Esophagus squamous epithelium (tissue), 5 donors: ENCODE data around the gene AK9. TPM values are rescaled to one million over a fixed set of nuclear protein-coding genes. Genes with fewer than 3 reads are reported as not detected.

ENCODE experiments used
- DNase-seq: peaks from one replicate; lab custom pipeline; 2025; lab: John Stamatoyannopoulos, UW
- H3K27ac ChIP-seq, 4 donors: fragments of 200-600 bp; sonication (generic); one replicate each; pipeline ENCODE4 v1.5.1; 2016 to 2019; ENCODE audit warnings: mild to moderate bottlenecking in 1 of 4
- H3K27me3 ChIP-seq, 4 donors: fragments of 200-600 bp; sonication (generic); 1 replicate in 3 of 4; 2 replicates in 1 of 4; pipeline versions ENCODE4 v1.5.1 to v1.6.0; 2017 to 2021; ENCODE audit warnings: antibody characterized with exemption in 1 of 4
- H3K36me3 ChIP-seq, 3 donors: fragments of 200-600 bp; sonication (generic); one replicate each; pipeline ENCODE4 v1.5.1; 2016 to 2019
- H3K4me1 ChIP-seq, 3 donors: fragments of 200-600 bp; sonication (generic); one replicate each; pipeline ENCODE4 v1.5.1; 2017 to 2019
- H3K4me3 ChIP-seq, 4 donors: fragments of 200-600 bp; sonication (generic); 1 replicate in 3 of 4; 2 replicates in 1 of 4; pipeline ENCODE4 v1.5.1; 2016 to 2019; ENCODE audit warnings: mild to moderate bottlenecking in 2 of 4, moderate library complexity in 1 of 4
- H3K9me3 ChIP-seq, 3 donors: fragments of 200-600 bp; sonication (generic); one replicate each; pipeline ENCODE4 v1.5.1; 2016 to 2019
- CTCF ChIP-seq, 6 experiments: fragments of 450-650 bp in 4 of 6; fragments of 200-600 bp in 2 of 6; sonication (generic) in 2 of 6; IDR thresholded peaks; one replicate each; pipeline ENCODE4 v1.5.1; 2016 to 2019; ENCODE audit warnings: antibody characterized with exemption in 6 of 6, mild to moderate bottlenecking in 4 of 6, moderate library complexity in 4 of 6
- POLR2A ChIP-seq, 4 donors: fragments of 450-650 bp; IDR thresholded peaks; one replicate each; pipeline ENCODE4 v1.6.1; 2017; ENCODE audit warnings: antibody characterized with exemption in 4 of 4, mild to moderate bottlenecking in 4 of 4, moderate library complexity in 3 of 4
- whole genome bisulfite sequencing, 2 donors: methylation state at CpG; one replicate each; pipeline ENCODE4 v1.1.5; 2018; 5-methylcytosine and 5-hydroxymethylcytosine counted together
- intact Hi-C: fragments of 100-400 bp; cut with DNase I; formaldehyde crosslinking; loops from one replicate; pipeline ENCODE4 v1.15.0; 2022
- total RNA-seq, 4 donors: library from RNA; depleted of rRNA; stranded (reverse); fragments of >200 nt; gene quantifications; one replicate each; pipeline ENCODE4 v1.1.0, GENCODE V29; 2016
- donor health status: DM: yes; HTN: yes; CAD: no.

Gene AK9
- total RNA-seq, 4 donors from 2014 or later: 2.8 to 9.0 (median 3.2) TPM

GRCh38 chr6:109456710-109457561 lies 234.1 kb downstream of the AK9 start:
- TF ChIP-seq POLR2A (IDR thresholded peaks at IDR 0.05) (peak in 1 of 4 donors; percentile 33), CTCF (IDR thresholded peaks at IDR 0.05) (no peak)
- Histone ChIP-seq H3K27me3 (no peaks in the 10 kb centered on the region), H3K36me3 (peaks cover 0 to 14% (median 3%) of the 10 kb centered on the region in 3 donors), H3K27ac (peak overlapping the region; percentile 72 to 92 (median 87)), H3K9me3 (no peaks in the 10 kb centered on the region), H3K4me1 (peaks cover 31 to 67% (median 34%) of the 10 kb centered on the region in 3 donors), H3K4me3 (peak overlapping the region in 3 of 4 donors; percentile 70 to 93 (median 78))
- DNase-seq: no peak
- intact Hi-C loops: no loop called here
- 33 to 44% methylated on average over 15 to 16 of the region's 16 CpGs for WGBS, 2 donors

GRCh38 chr6:109456111-109456583 lies 234.9 kb downstream of the AK9 start:
- no peaks in the 10 kb centered on the region for H3K9me3 ChIP-seq
- intact Hi-C loops: no loop called here
- no peak for TF ChIP-seq CTCF (IDR thresholded peaks at IDR 0.05)
- no peak for TF ChIP-seq POLR2A (IDR thresholded peaks at IDR 0.05)
- H3K36me3 ChIP-seq: peaks cover 0 to 12% (median 0%) of the 10 kb centered on the region in 3 donors
- peaks cover 31 to 61% (median 34%) of the 10 kb centered on the region in 3 donors for H3K4me1 ChIP-seq
- WGBS, 2 donors: 48 to 51% methylated on average over 4 to 6 of the region's 38 CpGs
- peak overlapping the region; percentile 44 to 93 (median 74) for H3K4me3 ChIP-seq
- peak overlapping the region; percentile 72 to 92 (median 87) for H3K27ac ChIP-seq
- DNase-seq: no peak
- no peaks in the 10 kb centered on the region for H3K27me3 ChIP-seq

GRCh38 chr6:109455437-109456110 lies 235.4 kb downstream of the AK9 start, which contains the start of gene MICAL1:
MICAL1 (minus strand) TSS chr6:109455772; CDS start chr6:109454196, 1,576 bp downstream.
- WGBS, 2 donors: 0% methylated on average over 12 to 13 of the region's 70 CpGs

More at GRCh38 chr6:109455437-109456110, 235.4 kb downstream of the AK9 start, which contains the start of gene MICAL1:
- TF ChIP-seq CTCF (IDR thresholded peaks at IDR 0.05) (peak in 4 of 6 experiments; percentile 18 to 41 (median 21)), POLR2A (IDR thresholded peaks at IDR 0.05) (peak in 2 of 4 donors; percentile 41 to 72)
- no peaks in the 10 kb centered on the region for H3K27me3 ChIP-seq
- H3K27ac ChIP-seq: peak within 1 kb of the TSS; percentile 72 to 92 (median 87)
- DNase-seq: peak; percentile 29
- no peaks in the 10 kb centered on the region for H3K9me3 ChIP-seq
- H3K4me3 ChIP-seq: peak within 1 kb of the TSS; percentile 44 to 93 (median 74)
- H3K4me1 ChIP-seq: peaks cover 31 to 61% (median 34%) of the 10 kb centered on the region in 3 donors
- intact Hi-C loops: no loop called here
- peaks cover 0 to 10% (median 0%) of the 10 kb centered on the region in 3 donors for H3K36me3 ChIP-seq
